22Rv1 (cell line): ENCODE measurements around the gene HECTD1.

ENCODE experiments used
- H3K27ac ChIP-seq: fragments of 450-650 bp; 2 replicates; pipeline ENCODE4 v1.5.1; 2017
- ZFX ChIP-seq: fragments of 450-650 bp; IDR thresholded peaks from 2 replicates; pipeline ENCODE4 v1.6.1; 2017; ENCODE audit warnings: antibody characterized with exemption, borderline replicate concordance
- TF ChIP-seq, protein P1 (sequence below): fragments of 450-650 bp; IDR thresholded peaks from 2 replicates; pipeline ENCODE4 v1.5.1; 2017; ENCODE audit warnings: mild to moderate bottlenecking

Gene HECTD1

DNA sequence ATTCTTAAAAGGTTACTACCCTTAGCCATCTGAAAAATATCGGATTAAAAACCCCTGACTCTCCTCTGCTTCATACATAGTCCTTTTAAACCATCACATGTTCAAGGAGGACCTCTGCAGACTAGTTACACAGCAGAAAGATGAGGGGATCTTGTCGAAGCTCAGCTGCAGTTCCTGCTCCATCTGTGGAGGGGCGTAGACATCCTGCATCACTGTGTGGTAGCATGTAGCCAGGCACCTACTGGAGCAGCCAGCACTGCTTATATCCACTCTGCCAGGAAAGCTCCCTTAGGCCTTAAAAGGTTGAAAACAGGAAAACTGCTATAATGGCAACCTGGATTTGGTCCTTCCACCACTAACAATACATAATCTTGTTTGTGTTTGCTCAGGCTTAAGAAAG, 123.8 kb downstream of the HECTD1 start:
- H3K27ac ChIP-seq: no peak overlapping the region
- TF ChIP-seq, protein P1, sequence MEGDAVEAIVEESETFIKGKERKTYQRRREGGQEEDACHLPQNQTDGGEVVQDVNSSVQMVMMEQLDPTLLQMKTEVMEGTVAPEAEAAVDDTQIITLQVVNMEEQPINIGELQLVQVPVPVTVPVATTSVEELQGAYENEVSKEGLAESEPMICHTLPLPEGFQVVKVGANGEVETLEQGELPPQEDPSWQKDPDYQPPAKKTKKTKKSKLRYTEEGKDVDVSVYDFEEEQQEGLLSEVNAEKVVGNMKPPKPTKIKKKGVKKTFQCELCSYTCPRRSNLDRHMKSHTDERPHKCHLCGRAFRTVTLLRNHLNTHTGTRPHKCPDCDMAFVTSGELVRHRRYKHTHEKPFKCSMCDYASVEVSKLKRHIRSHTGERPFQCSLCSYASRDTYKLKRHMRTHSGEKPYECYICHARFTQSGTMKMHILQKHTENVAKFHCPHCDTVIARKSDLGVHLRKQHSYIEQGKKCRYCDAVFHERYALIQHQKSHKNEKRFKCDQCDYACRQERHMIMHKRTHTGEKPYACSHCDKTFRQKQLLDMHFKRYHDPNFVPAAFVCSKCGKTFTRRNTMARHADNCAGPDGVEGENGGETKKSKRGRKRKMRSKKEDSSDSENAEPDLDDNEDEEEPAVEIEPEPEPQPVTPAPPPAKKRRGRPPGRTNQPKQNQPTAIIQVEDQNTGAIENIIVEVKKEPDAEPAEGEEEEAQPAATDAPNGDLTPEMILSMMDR: no peak
- TF ChIP-seq ZFX: no peak

DNA sequence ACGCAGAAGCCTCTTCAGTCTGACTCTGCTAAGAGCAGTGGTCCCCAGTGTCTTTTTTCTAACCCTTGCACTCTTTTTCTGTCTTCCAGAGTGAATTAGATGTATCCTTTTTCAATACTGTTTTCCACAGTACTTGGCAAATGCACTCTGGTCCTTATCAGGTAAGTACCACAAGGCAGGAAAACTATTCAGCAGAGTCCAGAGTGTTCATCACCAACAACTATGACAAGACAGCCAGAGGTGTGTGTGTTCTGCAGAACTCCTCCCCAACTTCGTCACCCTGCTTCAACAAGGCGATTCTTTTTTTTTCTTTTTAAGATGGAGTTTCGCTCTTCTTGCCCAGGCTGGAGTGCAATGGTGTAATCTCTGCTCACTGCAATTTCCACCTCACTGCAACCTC, 127.1 kb downstream of the HECTD1 start:
- no peak for TF ChIP-seq ZFX
- TF ChIP-seq, protein P1: no peak
- H3K27ac ChIP-seq: peak overlapping the region; percentile 18; the same call in 1 of the 2 replicates

DNA sequence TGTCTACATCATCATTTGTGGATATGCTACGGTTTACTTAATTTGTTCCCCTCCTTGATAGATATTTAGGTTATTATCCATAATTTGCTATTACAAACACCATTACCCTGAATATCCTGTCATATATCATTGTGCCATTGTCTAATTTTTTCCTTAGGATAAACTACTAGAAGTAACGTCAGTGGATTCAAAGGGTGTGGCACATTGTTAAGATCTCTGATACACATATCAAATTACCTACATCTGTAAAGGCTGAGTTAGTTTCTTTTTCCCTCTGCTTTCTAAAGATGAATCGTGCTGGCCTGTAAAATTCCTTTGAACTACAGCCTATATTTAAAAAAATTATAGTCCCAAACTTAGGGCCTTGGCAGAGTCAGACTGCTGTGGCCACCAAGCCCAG, 127.5 kb downstream of the HECTD1 start:
- H3K27ac ChIP-seq: peak overlapping the region; percentile 18; the same call in 1 of the 2 replicates
- TF ChIP-seq, protein P1: no peak
- TF ChIP-seq ZFX: no peak

DNA sequence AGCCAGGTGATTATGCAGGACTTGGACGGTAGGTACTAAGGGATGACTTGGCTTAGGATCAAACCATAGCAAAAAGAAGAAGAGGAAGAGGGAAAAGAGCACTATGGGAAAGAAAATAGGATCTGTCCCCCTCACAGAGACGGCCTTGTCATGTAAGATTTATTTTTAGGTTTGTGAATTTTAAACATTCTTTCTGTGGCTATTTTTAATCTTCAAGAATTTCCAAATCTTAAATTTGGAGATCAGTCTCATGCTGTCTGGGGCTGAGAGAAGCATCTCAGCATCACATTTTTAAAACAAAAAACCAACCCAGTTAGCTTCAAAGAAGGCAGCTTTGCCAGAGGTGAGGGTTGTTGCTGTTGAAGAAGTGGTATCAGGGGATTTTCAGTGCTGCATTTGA, 128.8 kb downstream of the HECTD1 start:
- no peak overlapping the region for H3K27ac ChIP-seq
- TF ChIP-seq, protein P1: no peak
- TF ChIP-seq ZFX: no peak

DNA sequence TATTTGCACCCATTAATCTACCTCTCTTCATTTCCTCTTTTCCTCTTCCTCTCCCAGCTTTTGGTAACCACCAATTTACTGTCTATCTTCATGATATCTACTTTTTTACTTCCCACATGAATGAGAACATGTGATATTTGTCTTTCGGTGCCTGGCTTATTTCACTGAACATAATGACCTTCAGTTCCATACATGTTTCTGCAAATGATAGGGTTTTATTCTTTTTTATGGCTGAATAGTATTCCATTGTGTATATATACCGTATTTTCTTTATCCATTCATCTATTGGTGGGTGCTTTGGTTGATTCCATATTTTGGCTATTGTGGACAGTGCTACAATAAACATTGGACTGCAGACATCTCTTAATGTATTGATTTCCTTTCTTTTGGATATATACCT, 132.4 kb downstream of the HECTD1 start:
- TF ChIP-seq, protein P1: no peak
- TF ChIP-seq ZFX: no peak
- H3K27ac ChIP-seq: no peak overlapping the region

DNA sequence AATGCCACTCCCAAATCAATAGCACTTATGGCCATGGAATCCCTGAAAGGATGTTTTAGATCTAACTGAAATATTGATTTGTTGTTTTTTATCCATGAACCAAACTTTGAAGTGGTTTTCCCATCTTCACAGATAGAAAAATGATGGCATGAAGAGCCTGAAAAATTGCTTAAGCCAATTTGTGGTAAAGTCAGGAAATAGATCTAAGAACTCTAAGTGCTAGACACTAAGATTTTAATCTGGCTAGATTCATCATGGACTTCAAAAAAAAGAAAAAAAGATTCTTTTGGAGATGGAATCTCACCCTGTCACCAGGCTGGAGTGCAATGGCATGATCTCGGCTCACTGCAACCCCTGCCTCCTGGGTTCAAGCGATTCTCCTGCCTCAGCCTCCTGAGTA, 136.4 kb downstream of the HECTD1 start:
- no peak for TF ChIP-seq ZFX
- TF ChIP-seq, protein P1: no peak
- H3K27ac ChIP-seq: no peak overlapping the region

DNA sequence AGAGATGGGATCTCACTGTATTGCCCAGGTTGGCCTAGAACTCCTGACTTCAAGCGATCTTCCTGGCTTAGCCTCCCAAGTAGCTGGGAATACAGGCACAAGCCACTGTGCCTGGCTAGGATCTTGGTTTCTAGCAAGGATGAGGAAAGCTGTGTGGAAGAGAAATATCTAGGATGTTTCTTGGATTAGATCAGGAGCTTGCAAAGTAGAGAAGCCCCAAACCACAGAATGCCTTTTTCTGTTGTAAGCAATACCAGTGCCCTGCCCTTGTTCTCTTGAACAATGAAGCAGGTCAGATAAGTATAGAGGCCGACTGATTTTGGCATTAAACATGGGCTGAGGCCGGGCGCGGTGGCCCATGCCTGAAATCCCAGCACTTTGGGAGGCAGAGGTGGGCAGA, 137.2 kb downstream of the HECTD1 start:
- TF ChIP-seq ZFX: no peak
- TF ChIP-seq, protein P1: no peak
- H3K27ac ChIP-seq: no peak overlapping the region
